Karpas-422 (cell line): ENCODE results near the gene BCAN. TPM values are rescaled to one million over a fixed set of nuclear protein-coding genes. Genes with fewer than 3 reads are reported as not detected.

ENCODE experiments used
- DNase-seq: peaks from one replicate; pipeline ENCODE4 v3.0.0-alpha.2; 2015
- H2AFZ ChIP-seq: fragments of 200-600 bp; sonication (generic); 2 replicates; pipeline ENCODE4 v1.6.1; 2014; ENCODE audit warnings: antibody characterized with exemption, low read length, mixed read lengths
- H3K27ac ChIP-seq: fragments of 200-600 bp; sonication (generic); 2 replicates; pipeline ENCODE4 v1.5.1; 2014; ENCODE audit warnings: mild to moderate bottlenecking, low read length, moderate library complexity
- H3K27me3 ChIP-seq: fragments of 200-600 bp; sonication (generic); 2 replicates; pipeline ENCODE4 v1.6.1; 2014; ENCODE audit warnings: low read length, mixed read lengths
- H3K36me3 ChIP-seq: fragments of 200-600 bp; sonication (generic); 2 replicates; pipeline ENCODE4 v1.6.1; 2014; ENCODE audit warnings: low read length, mixed read lengths; ENCODE audit not compliant: insufficient read depth
- H3K4me1 ChIP-seq: fragments of 200-600 bp; sonication (generic); 2 replicates; pipeline ENCODE4 v1.6.1; 2014; ENCODE audit warnings: mild to moderate bottlenecking, low read length, mixed read lengths
- H3K4me2 ChIP-seq: fragments of 200-600 bp; sonication (generic); 2 replicates; pipeline ENCODE4 v1.6.1; 2014; ENCODE audit warnings: low read length, low read depth, mild to moderate bottlenecking; ENCODE audit not compliant: poor library complexity, severe bottlenecking
- H3K4me3 ChIP-seq: fragments of 200-600 bp; sonication (generic); 2 replicates; pipeline ENCODE4 v1.5.1; 2014; ENCODE audit warnings: mild to moderate bottlenecking, antibody characterized with exemption, low read length, mixed read lengths
- H3K79me2 ChIP-seq: fragments of 200-600 bp; sonication (generic); 2 replicates; pipeline ENCODE4 v1.6.1; 2014; ENCODE audit warnings: mild to moderate bottlenecking, low read length, mixed read lengths
- H3K9ac ChIP-seq: fragments of 200-600 bp; sonication (generic); 2 replicates; pipeline ENCODE4 v1.6.0; 2014; ENCODE audit warnings: low read length
- H3K9me2 ChIP-seq: fragments of 200-600 bp; sonication (generic), shearing (Covaris generic); replicated peaks from 2 replicates; pipeline ENCODE4 v1.6.0; 2014; ENCODE audit warnings: mild to moderate bottlenecking, low read length, moderate library complexity; ENCODE audit not compliant: insufficient read depth
- H3K9me3 ChIP-seq: fragments of 300-700, 200-600 bp; sonication (generic); 2 replicates; pipeline ENCODE4 v1.6.1; 2014; ENCODE audit warnings: low read length, mixed read lengths
- H4K20me1 ChIP-seq: fragments of 200-600 bp; sonication (generic); 2 replicates; pipeline ENCODE4 v1.6.1; 2014; ENCODE audit warnings: mild to moderate bottlenecking, antibody characterized with exemption, low read length, low read depth; ENCODE audit not compliant: insufficient read depth
- total RNA-seq: library from RNA; depleted of rRNA; stranded (reverse); fragments of >200 nt; shearing (Covaris generic); gene quantifications from 2 replicates; pipeline ENCODE4 v1.2.3, GENCODE V29; 2014; ENCODE audit warnings: low replicate concordance

The BCAN gene
- total RNA-seq, 1 experiment from 2014 or later, result not detected

DNA sequence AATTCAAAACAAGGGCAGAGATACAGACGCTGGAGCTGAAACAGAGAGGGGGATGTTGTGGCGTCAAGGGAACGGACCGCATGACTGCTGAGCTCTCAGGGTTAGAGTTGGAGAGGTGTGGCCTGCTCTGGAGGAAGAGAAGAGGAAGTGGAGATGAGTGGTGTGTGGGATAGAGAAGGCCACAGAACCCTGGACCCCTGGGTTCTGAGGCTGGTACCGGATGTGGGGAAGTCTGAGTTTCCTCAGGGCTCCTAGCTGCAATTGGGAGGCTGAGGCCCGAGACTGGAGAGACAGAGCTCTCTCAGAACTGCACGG is 1.8 kb downstream of the BCAN start:
- no peaks in the 10 kb centered on the region for H3K27me3 ChIP-seq

GRCh38 chr1:156644146-156644545 is 2.2 kb downstream of the BCAN start:
- H3K27ac ChIP-seq, result no peak overlapping the region
- no peaks in the 10 kb centered on the region for H3K79me2 ChIP-seq
- H3K27me3 ChIP-seq, result no peaks in the 10 kb centered on the region
- no peaks in the 10 kb centered on the region for H3K36me3 ChIP-seq
- H3K4me3 ChIP-seq, result no peak overlapping the region
- no peak for DNase-seq
- H3K4me1 ChIP-seq, result no peaks in the 10 kb centered on the region
- no peaks in the 10 kb centered on the region for H3K9me2 ChIP-seq
- H2AFZ ChIP-seq, result no peak overlapping the region
- no peaks in the 10 kb centered on the region for H4K20me1 ChIP-seq
- no peak overlapping the region for H3K4me2 ChIP-seq
- no peak overlapping the region for H3K9ac ChIP-seq
- H3K9me3 ChIP-seq, result no peaks in the 10 kb centered on the region

More for the DNA sequence above, 1.8 kb downstream of the BCAN start:
- no peaks in the 10 kb centered on the region for H3K9me2 ChIP-seq
- no peak overlapping the region for H3K4me2 ChIP-seq
- no peaks in the 10 kb centered on the region for H3K36me3 ChIP-seq
- H2AFZ ChIP-seq, result no peak overlapping the region
- H3K27ac ChIP-seq, result no peak overlapping the region
- H3K9ac ChIP-seq, result no peak overlapping the region
- no peaks in the 10 kb centered on the region for H3K79me2 ChIP-seq
- no peaks in the 10 kb centered on the region for H3K4me1 ChIP-seq
- no peaks in the 10 kb centered on the region for H4K20me1 ChIP-seq
- no peak overlapping the region for H3K4me3 ChIP-seq
- DNase-seq, result no peak
- H3K9me3 ChIP-seq, result no peaks in the 10 kb centered on the region

DNA sequence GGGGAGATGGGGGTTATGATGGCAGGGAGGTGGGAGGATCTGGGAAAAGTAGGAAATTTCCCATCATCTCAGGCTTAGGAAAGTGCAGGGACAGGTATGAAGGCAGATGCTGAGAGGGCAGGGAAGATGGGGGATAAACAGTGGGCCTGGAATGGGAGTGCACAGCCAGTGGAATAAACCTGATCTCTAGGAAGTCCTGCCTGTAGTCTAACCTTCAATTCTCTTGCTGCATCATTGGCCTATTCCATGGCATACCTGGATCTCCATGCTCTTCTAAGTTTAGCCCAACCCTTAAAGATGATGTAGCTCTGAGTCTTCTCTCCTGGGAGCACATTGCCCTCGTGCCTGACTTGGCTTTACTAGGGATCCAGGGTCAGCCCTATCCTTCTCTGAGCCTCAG is 2.7 kb downstream of the BCAN start:
- Histone ChIP-seq H3K4me3 (no peak overlapping the region), H3K36me3 (no peaks in the 10 kb centered on the region), H3K4me1 (no peaks in the 10 kb centered on the region), H3K9me3 (no peaks in the 10 kb centered on the region), H3K79me2 (no peaks in the 10 kb centered on the region), H3K9ac (no peak overlapping the region), H3K27me3 (no peaks in the 10 kb centered on the region), H2AFZ (no peak overlapping the region), H3K9me2 (no peaks in the 10 kb centered on the region), H3K4me2 (no peak overlapping the region), H3K27ac (no peak overlapping the region), H4K20me1 (no peaks in the 10 kb centered on the region)
- no peak for DNase-seq

- Histone ChIP-seq H3K4me2 (no peak overlapping the region), H3K4me3 (no peak overlapping the region), H4K20me1 (no peaks in the 10 kb centered on the region), H3K9me2 (no peaks in the 10 kb centered on the region), H3K36me3 (no peaks in the 10 kb centered on the region), H3K4me1 (no peaks in the 10 kb centered on the region), H3K9ac (no peak overlapping the region), H3K27me3 (no peaks in the 10 kb centered on the region), H3K9me3 (no peaks in the 10 kb centered on the region), H2AFZ (no peak overlapping the region), H3K79me2 (no peaks in the 10 kb centered on the region), H3K27ac (no peak overlapping the region)
- DNase-seq, result no peak
Measured at GRCh38 chr1:156645056-156645455, 3.1 kb downstream of the BCAN start.

DNA sequence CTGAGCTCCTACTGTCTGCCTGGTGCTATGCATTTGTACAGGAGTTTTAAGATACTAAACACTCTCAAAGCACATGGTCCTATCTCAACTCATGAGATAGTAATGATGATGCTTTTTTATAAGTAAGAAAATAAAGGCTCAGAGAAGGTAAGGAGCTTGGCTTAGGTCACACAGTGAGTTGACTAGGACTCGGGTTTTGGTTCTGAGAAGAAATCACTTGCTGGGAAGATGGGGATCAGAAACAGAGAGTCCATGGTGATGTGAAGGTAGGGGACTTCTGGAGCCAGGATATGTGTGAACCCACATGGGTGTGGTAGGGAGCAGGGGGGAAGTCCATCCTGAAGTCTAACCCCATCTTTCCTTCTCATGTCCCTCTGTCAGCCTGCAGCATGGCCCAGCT is 3.7 kb downstream of the BCAN start:
- Histone ChIP-seq H3K4me2 (no peak overlapping the region), H3K9me3 (no peaks in the 10 kb centered on the region), H3K79me2 (no peaks in the 10 kb centered on the region), H3K9me2 (no peaks in the 10 kb centered on the region), H4K20me1 (no peaks in the 10 kb centered on the region), H3K4me3 (no peak overlapping the region), H3K27ac (no peak overlapping the region), H3K27me3 (no peaks in the 10 kb centered on the region), H2AFZ (no peak overlapping the region), H3K4me1 (no peaks in the 10 kb centered on the region), H3K9ac (no peak overlapping the region), H3K36me3 (no peaks in the 10 kb centered on the region)
- DNase-seq, result no peak

- Histone ChIP-seq H3K36me3 (no peaks in the 10 kb centered on the region), H2AFZ (no peak overlapping the region), H4K20me1 (no peaks in the 10 kb centered on the region)
Measured at GRCh38 chr1:156646738-156647211, 4.9 kb downstream of the BCAN start.

DNA sequence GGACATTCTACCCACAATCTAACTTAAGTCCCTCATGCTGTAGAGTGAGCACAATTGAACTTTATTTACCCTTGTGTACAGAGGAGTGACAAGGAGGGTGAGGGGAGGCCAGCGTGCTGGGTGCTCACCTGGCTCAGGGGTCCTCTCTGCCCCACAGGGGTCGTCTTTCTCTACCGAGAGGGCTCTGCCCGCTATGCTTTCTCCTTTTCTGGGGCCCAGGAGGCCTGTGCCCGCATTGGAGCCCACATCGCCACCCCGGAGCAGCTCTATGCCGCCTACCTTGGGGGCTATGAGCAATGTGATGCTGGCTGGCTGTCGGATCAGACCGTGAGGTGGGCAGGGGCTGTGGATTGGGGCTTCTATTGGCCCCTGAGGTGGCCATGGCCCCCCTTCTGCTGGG is 5.4 kb downstream of the BCAN start:
- Histone ChIP-seq H3K36me3 (no peaks in the 10 kb centered on the region), H3K79me2 (no peaks in the 10 kb centered on the region), H3K27ac (no peak overlapping the region), H3K4me2 (no peak overlapping the region), H2AFZ (no peak overlapping the region), H3K9ac (no peak overlapping the region), H3K27me3 (no peaks in the 10 kb centered on the region), H4K20me1 (no peaks in the 10 kb centered on the region), H3K4me1 (no peaks in the 10 kb centered on the region), H3K9me2 (no peaks in the 10 kb centered on the region), H3K4me3 (no peak overlapping the region), H3K9me3 (no peaks in the 10 kb centered on the region)
- DNase-seq, result no peak

More at GRCh38 chr1:156646738-156647211, 4.9 kb downstream of the BCAN start:
- H3K4me2 ChIP-seq, result no peak overlapping the region
- H3K4me3 ChIP-seq, result no peak overlapping the region
- H3K27ac ChIP-seq, result no peak overlapping the region
- H3K9me3 ChIP-seq, result no peaks in the 10 kb centered on the region
- H3K79me2 ChIP-seq, result no peaks in the 10 kb centered on the region
- no peaks in the 10 kb centered on the region for H3K27me3 ChIP-seq
- no peaks in the 10 kb centered on the region for H3K4me1 ChIP-seq
- H3K9me2 ChIP-seq, result no peaks in the 10 kb centered on the region
- no peak for DNase-seq
- no peak overlapping the region for H3K9ac ChIP-seq

DNA sequence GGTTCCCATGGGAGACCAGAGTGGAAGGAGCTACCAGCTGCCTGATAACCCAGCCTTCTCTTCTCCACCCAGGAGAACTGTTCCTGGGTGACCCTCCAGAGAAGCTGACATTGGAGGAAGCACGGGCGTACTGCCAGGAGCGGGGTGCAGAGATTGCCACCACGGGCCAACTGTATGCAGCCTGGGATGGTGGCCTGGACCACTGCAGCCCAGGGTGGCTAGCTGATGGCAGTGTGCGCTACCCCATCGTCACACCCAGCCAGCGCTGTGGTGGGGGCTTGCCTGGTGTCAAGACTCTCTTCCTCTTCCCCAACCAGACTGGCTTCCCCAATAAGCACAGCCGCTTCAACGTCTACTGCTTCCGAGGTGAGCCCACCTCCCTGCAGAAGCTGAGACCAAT is 6.6 kb downstream of the BCAN start:
- no peaks in the 10 kb centered on the region for H3K9me3 ChIP-seq
- H3K9ac ChIP-seq, result no peak overlapping the region
- no peaks in the 10 kb centered on the region for H3K27me3 ChIP-seq
- H3K4me3 ChIP-seq, result no peak overlapping the region
- H4K20me1 ChIP-seq, result no peaks in the 10 kb centered on the region
- H3K9me2 ChIP-seq, result no peaks in the 10 kb centered on the region
- no peak for DNase-seq
- no peaks in the 10 kb centered on the region for H3K4me1 ChIP-seq
- H3K27ac ChIP-seq, result no peak overlapping the region
- H3K36me3 ChIP-seq, result no peaks in the 10 kb centered on the region
- H3K4me2 ChIP-seq, result no peak overlapping the region
- H3K79me2 ChIP-seq, result no peaks in the 10 kb centered on the region
- no peak overlapping the region for H2AFZ ChIP-seq

GRCh38 chr1:156648951-156649350 is 7.0 kb downstream of the BCAN start:
- Histone ChIP-seq H2AFZ (no peak overlapping the region), H3K27me3 (no peaks in the 10 kb centered on the region), H3K4me1 (no peaks in the 10 kb centered on the region), H4K20me1 (no peaks in the 10 kb centered on the region), H3K4me3 (no peak overlapping the region), H3K9me2 (no peaks in the 10 kb centered on the region), H3K9ac (no peak overlapping the region), H3K27ac (no peak overlapping the region), H3K36me3 (no peaks in the 10 kb centered on the region), H3K9me3 (no peaks in the 10 kb centered on the region), H3K4me2 (no peak overlapping the region), H3K79me2 (no peaks in the 10 kb centered on the region)
- DNase-seq, result no peak
